ENCODE measurements around the gene COG1. TPM values are rescaled to one million over a fixed set of nuclear protein-coding genes. Genes with fewer than 3 reads are reported as not detected.

Gene COG1
- total and polyA plus RNA-seq, 2 of the 8 experiments (the other 6 are each of a cell fraction or from before 2014, with no cell fraction given) = 11.0 to 19.5 TPM

DNA sequence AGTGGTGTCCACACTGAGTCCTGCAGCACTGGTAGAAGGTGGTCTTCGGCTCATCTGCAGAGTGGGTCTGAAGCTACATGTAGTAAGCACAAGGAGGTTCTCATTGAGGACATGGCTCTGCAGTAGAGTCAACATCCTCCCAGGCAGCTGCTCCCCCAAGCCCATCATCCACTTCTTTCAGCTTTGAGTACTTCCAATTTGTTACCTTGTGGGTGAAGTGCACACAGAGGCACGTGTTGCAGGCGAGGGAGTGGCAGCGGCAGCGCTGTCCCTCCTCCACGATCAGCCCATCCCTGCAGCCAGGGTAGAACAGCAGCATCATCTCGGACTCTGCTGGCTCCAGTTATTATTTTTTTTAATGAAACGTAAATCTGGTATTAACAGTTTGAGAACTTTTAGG, 29.8 kb upstream of the COG1 start (continued):
- TF ChIP-seq PHF8 (conservative IDR thresholded peaks at IDR 0.05; ENCODE audit: low read depth, low read length) (no peak), EGR1 (IDR thresholded peaks at IDR 0.05; ENCODE audit: borderline replicate concordance, low read depth, low read length) (no peak), ASH2L (IDR thresholded peaks at IDR 0.05; ENCODE audit: low read length) (no peak), JUN (IDR thresholded peaks at IDR 0.05; ENCODE audit: low read depth, low read length) (no peak), BRCA1 (IDR thresholded peaks at IDR 0.05; ENCODE audit: low read depth, low read length) (no peak)
- TF ChIP-seq, protein P1, sequence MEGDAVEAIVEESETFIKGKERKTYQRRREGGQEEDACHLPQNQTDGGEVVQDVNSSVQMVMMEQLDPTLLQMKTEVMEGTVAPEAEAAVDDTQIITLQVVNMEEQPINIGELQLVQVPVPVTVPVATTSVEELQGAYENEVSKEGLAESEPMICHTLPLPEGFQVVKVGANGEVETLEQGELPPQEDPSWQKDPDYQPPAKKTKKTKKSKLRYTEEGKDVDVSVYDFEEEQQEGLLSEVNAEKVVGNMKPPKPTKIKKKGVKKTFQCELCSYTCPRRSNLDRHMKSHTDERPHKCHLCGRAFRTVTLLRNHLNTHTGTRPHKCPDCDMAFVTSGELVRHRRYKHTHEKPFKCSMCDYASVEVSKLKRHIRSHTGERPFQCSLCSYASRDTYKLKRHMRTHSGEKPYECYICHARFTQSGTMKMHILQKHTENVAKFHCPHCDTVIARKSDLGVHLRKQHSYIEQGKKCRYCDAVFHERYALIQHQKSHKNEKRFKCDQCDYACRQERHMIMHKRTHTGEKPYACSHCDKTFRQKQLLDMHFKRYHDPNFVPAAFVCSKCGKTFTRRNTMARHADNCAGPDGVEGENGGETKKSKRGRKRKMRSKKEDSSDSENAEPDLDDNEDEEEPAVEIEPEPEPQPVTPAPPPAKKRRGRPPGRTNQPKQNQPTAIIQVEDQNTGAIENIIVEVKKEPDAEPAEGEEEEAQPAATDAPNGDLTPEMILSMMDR (IDR thresholded peaks at IDR 0.05; ENCODE audit: control extremely low read depth in 1 of 3, insufficient read depth in 1 of 3, low read depth in 1 of 3, low read length in 3 of 3) = no peak
